ENCODE results near the gene DHX36. TPM values are rescaled to one million over a fixed set of nuclear protein-coding genes. Genes with fewer than 3 reads are reported as not detected.

DHX36 gene, protein sequence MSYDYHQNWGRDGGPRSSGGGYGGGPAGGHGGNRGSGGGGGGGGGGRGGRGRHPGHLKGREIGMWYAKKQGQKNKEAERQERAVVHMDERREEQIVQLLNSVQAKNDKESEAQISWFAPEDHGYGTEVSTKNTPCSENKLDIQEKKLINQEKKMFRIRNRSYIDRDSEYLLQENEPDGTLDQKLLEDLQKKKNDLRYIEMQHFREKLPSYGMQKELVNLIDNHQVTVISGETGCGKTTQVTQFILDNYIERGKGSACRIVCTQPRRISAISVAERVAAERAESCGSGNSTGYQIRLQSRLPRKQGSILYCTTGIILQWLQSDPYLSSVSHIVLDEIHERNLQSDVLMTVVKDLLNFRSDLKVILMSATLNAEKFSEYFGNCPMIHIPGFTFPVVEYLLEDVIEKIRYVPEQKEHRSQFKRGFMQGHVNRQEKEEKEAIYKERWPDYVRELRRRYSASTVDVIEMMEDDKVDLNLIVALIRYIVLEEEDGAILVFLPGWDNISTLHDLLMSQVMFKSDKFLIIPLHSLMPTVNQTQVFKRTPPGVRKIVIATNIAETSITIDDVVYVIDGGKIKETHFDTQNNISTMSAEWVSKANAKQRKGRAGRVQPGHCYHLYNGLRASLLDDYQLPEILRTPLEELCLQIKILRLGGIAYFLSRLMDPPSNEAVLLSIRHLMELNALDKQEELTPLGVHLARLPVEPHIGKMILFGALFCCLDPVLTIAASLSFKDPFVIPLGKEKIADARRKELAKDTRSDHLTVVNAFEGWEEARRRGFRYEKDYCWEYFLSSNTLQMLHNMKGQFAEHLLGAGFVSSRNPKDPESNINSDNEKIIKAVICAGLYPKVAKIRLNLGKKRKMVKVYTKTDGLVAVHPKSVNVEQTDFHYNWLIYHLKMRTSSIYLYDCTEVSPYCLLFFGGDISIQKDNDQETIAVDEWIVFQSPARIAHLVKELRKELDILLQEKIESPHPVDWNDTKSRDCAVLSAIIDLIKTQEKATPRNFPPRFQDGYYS
- total RNA-seq = 10 to 100 TPM; 43.9 to 55.9 (median 51.1) TPM
- long read RNA-seq, donor 1, full-length matches to known transcripts = 9 of 16 reads
- long read RNA-seq, donor 1, partial matches to known transcripts = 6 of 16 reads
- long read RNA-seq, donor 1, other reads (novel, unspliced or antisense) = 1 of 16 reads
- long read RNA-seq, donor 2, partial matches to known transcripts = 1 of 2 reads
- long read RNA-seq, donor 2, other reads (novel, unspliced or antisense) = 1 of 2 reads

DNA sequence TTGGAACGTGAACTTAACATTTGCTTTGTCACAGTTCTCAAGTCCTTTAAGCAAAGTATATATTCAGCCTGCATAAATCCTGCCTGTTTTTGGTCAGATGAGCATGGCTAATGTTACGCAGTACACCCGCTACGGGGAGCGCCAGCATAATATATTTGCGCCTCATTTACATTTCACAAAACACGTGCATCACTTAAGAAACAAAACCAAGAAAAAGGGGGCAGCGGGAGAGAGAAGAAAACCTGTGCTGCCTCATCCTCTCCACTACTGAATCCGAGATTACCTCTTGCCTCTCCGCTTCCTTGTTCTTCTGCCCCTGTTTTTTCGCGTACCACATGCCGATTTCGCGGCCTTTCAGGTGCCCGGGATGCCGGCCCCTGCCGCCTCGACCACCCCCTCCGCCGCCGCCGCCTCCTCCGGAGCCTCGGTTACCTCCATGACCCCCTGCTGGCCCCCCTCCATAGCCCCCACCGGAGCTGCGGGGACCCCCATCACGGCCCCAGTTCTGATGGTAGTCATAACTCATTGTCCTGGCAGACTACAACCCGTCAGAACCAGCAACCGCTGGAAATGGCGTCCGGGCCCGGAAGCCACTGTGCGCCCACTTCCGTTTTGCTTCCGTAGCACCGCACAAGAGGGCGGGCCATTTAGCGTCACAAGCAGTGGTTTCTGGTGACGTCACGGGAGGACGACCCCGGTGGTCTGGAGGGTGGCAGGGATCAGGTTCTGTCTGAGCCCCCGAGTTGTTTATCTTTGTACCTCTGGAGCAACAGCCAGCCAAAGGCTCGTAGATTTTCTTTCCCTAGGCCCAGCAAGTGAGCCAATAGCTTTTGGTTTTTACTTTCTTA, at the start of gene DHX36:
Gene DHX36 (minus strand): TSS at position 597 of the 848 bp plus-strand sequence. CDS start 71 bp downstream, at position 526.
- Histone ChIP-seq H3K4me3 (peak within 1 kb of the TSS; percentile 33), H3K4me1 (ENCODE audit: low read depth) (peaks cover 14% of the 10 kb centered on the region), H3K9me3 (no peaks in the 10 kb centered on the region), H3K36me3 (ENCODE audit: low read depth) (no peaks in the 10 kb centered on the region)
- ATAC-seq (peak; percentile 98), DNase-seq (peak; percentile 90 to 93 (median 92))
- intact Hi-C loops (cut with DNase I, micrococcal nuclease) = no loop called here
- TF ChIP-seq, protein P1, sequence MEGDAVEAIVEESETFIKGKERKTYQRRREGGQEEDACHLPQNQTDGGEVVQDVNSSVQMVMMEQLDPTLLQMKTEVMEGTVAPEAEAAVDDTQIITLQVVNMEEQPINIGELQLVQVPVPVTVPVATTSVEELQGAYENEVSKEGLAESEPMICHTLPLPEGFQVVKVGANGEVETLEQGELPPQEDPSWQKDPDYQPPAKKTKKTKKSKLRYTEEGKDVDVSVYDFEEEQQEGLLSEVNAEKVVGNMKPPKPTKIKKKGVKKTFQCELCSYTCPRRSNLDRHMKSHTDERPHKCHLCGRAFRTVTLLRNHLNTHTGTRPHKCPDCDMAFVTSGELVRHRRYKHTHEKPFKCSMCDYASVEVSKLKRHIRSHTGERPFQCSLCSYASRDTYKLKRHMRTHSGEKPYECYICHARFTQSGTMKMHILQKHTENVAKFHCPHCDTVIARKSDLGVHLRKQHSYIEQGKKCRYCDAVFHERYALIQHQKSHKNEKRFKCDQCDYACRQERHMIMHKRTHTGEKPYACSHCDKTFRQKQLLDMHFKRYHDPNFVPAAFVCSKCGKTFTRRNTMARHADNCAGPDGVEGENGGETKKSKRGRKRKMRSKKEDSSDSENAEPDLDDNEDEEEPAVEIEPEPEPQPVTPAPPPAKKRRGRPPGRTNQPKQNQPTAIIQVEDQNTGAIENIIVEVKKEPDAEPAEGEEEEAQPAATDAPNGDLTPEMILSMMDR (IDR thresholded peaks at IDR 0.05) = no peak

DNA sequence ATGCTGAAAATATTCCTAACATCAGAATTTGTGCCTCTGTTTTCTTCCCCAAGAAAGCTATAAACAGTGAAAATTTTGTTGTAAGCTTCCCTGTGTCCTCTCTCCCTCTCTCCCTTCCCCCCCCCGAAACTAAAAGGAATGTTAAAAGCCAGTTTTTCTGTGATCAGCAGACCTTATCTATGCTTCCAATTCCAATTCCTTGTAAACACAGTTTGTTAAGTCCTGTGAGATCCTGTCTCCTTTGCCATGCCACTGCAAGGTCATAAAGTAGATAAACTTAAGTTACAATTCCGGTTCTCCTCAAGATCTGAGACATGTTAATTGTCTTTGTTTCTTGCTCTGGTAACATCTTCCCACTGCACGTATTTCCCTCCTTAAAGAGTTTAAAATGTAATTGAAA, 42.9 kb upstream of the DHX36 start:
- Histone ChIP-seq H3K4me3 (no peak overlapping the region), H3K36me3 (ENCODE audit: low read depth) (no peaks in the 10 kb centered on the region), H3K4me1 (ENCODE audit: low read depth) (no peaks in the 10 kb centered on the region), H3K9me3 (no peaks in the 10 kb centered on the region)
- TF ChIP-seq, protein P1 (IDR thresholded peaks at IDR 0.05) = no peak
- ATAC-seq (no peak), DNase-seq (no peak)
- intact Hi-C loops (cut with DNase I, micrococcal nuclease) = no loop called here

DNA sequence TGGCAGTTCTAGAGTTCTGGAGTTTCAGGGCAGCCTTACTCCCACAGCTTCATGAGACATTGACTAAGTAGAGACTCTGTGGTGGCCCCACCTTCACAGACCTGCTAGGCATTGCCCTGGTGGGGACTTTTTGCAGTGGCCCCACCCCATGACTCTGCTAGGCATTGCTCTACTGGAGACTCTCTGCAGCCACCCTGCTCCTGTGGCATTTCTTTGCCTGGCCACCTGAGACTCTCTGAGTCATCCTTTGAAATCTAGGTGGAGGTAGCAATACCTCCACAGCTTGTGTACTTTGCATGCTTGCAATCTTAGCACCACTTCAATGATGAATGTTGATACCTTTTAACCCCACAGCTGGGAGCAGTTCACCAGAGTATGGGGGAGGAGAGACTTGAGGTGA, 40.6 kb upstream of the DHX36 start:
- intact Hi-C loops (cut with DNase I, micrococcal nuclease) = no loop called here

DNA sequence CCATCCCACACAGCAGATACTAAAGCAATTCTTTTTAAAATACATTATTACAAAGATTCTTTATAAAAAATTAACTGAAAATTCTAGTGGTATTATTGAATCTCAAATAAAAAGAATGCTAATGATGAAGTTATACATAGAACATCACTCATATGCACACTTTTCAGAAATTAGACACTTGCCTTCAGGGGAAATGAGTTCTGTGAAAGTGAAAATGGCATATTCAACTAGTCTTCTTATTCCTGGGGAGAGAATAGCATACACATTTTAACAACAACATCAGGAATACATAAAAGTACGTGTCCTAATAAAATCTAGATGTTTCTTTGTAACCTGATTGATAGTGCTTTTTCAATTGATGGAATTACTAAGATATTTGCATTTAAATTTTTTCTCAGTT, 36.8 kb upstream of the DHX36 start:
- TF ChIP-seq, protein P1 (IDR thresholded peaks at IDR 0.05) = no peak
- intact Hi-C loops (cut with DNase I, micrococcal nuclease) = no loop called here
- Histone ChIP-seq H3K9me3 (no peaks in the 10 kb centered on the region), H3K4me1 (ENCODE audit: low read depth) (no peaks in the 10 kb centered on the region), H3K36me3 (ENCODE audit: low read depth) (no peaks in the 10 kb centered on the region), H3K4me3 (no peak overlapping the region)
- ATAC-seq (no peak), DNase-seq (no peak)

More for the DNA sequence above, 40.6 kb upstream of the DHX36 start:
- no peak overlapping the region for H3K4me3 ChIP-seq
- no peaks in the 10 kb centered on the region for H3K36me3 ChIP-seq (ENCODE audit: low read depth)
- ATAC-seq (no peak), DNase-seq (no peak)
- TF ChIP-seq, protein P1 (IDR thresholded peaks at IDR 0.05) = no peak
- no peaks in the 10 kb centered on the region for H3K9me3 ChIP-seq
- H3K4me1 ChIP-seq (ENCODE audit: low read depth) = no peaks in the 10 kb centered on the region
